ENCODE data around the gene ABCC9.
A peak's percentile ranks its signal among the peaks of the same experiment; 100 is the strongest.
"Not testable (repeated sequence)": the region's sequence is repeated elsewhere in the genome, so short reads cannot be mapped to it uniquely, and the experiment has no call there.

ABCC9 gene

GRCh38 chr12:21814814-21815213 is 126.4 kb downstream of the ABCC9 start:
- no peak for DNase-seq (ENCODE audit: low spot score)

GRCh38 chr12:21814327-21814726 is 126.9 kb downstream of the ABCC9 start:
- no peak for DNase-seq (ENCODE audit: low spot score)

GRCh38 chr12:21813751-21814150 is 127.5 kb downstream of the ABCC9 start:
- no peak for DNase-seq (ENCODE audit: low spot score)

DNA sequence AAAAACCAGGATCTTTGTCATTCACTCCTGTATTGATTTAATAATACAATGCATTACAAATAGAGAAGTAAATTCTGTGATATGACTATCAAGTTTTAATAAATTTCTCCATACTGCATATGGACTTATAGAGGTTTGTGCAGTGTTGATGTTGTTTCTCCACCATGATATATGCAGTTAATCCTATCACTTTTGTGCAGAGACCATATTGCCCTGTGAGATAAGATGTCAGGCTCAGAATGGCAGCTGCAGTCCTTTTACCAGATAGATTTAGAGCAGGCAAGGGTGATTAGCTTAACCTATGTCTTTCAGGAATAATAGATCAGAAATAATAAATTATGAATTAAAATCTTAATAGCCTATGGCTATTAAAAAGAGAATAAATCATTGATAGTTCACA is 128.1 kb downstream of the ABCC9 start:
- peak; percentile 5 for DNase-seq (ENCODE audit: low spot score)

GRCh38 chr12:21812340-21812739 is 128.9 kb downstream of the ABCC9 start:
- not testable (repeated sequence) for DNase-seq (ENCODE audit: low spot score)

GRCh38 chr12:21809100-21809499 is 132.1 kb downstream of the ABCC9 start:
- DNase-seq (ENCODE audit: low spot score): no peak

DNA sequence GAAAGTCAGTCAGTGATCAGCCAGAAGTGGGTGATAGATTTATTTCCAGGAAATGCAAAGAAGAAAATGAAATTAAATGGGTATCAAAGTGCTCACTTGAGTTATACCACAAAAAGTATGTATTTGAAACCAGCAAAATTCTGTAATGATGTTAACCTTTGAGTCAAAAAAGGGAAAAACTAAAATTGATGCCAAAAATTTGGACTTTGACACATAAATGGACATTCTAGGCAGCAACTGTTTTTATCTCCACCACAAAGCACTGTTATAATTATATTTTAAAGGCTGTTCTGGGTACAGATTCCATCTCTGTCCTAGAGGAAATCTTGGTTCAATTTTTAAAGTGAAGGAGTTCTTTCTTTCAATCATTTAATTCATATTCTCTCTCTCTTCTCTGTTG is 135.0 kb downstream of the ABCC9 start:
- no peak for DNase-seq (ENCODE audit: low spot score)

DNA sequence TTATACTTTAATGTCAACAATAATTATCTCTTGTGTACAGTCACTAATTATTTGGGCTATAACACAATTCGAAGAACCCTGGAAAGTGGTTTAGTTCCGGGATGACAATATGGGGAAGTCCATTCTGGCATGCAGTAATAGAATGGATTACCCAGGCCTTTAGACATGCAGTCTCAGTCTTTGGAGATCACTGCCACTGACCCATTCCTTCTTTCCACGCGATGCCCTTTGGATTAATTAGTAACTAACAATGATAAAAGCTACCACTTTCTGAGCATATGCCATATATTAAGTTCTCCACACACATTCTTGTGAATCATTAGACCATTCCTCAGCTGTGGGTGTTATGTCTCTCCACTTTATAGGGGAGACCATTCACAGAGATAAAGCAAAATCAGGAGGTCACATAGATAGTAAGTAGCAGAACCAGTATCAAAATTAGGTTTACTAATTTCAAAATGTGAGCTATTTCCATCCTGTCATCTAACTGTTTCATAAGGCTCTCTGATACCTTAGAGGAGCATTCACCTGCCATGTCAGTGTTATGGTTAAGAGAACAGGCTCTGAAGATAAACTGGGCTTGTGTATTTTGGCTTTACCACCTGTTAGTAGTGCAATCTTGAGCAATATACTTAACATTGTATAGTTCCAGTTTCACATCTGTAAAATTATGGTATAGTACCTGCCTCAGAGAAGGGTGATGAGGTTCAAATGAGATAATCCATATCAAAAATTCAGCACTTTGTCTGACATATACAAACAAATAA is 139.5 kb downstream of the ABCC9 start:
- DNase-seq (ENCODE audit: low spot score): no peak

DNA sequence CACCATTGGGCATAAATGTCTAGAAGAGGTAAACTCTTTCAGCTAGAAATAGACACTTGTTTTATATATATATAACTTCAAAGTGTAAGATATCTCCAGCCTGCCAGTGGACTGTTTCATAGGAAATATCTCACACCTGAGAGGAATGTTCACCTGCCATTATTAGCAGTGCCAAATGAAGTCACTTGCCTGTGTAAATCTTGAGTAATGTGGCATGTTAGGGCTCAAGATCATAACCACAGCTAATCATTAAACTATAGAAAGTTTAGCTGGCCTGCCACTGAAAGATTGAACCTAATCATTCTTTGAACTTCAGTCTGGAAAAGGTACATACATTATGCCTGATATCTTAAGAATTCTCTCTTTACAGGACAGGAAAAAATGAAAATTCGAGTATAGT is 141.2 kb downstream of the ABCC9 start:
- no peak for DNase-seq (ENCODE audit: low spot score)

GRCh38 chr12:21797539-21797938 is 143.7 kb downstream of the ABCC9 start:
- no peak for DNase-seq (ENCODE audit: low spot score)

DNA sequence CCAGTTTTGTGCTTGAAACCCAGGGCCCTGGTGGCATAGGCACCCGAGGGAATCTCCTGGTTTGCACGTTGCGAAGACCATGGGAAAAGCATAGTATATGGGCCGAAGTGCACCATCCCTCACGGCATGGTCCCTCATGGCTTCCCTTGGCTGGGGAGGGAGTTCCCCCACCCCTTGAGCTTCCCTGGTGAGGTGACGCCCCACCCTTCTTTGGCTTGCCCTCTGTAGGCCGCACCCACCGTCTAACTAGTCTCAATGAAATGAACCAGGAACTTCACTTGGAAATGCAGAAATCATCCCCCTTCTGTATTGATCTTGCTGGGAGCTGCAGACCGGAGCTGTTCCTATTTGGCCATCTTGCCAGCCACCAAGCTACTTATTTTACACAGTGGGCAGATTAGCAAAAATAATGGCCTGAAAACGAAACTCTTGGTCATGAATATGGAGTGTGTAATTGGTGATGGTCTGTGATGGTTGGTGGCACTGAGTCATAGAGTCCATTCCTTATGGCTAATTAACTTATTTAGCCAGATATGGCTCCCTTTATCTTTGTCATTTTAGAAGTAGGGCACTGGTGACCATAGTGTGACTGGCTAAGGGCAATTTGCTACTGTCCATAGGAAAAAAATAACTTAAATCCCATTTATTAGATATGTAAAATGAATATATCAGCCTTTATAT is 145.4 kb downstream of the ABCC9 start:
- no peak for DNase-seq (ENCODE audit: low spot score)

- DNase-seq (ENCODE audit: low spot score): not testable (repeated sequence)
Observed at GRCh38 chr12:21794807-21795595, 146.2 kb downstream of the ABCC9 start.

DNA sequence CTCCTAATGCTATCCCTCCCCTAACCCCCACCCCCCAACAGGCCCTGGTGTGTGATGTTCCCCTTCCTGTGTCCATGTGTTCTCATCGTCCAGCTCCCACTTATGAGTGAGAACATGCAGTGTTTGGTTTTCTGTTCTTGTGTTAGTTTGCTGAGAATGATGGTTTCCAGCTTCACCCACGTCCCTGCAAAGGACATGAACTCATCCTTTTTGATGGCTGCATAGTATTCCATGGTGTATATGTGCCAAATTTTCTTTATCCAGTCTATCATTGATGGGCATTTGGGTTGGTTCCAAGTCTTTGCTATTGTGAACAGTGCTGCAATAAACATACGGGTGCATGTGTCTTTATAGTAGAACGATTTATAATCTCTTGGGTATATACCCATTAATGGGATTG is 151.5 kb downstream of the ABCC9 start:
- DNase-seq (ENCODE audit: low spot score): not testable (repeated sequence)

GRCh38 chr12:21788089-21788983 is 152.9 kb downstream of the ABCC9 start:
- no peak for DNase-seq (ENCODE audit: low spot score)

DNA sequence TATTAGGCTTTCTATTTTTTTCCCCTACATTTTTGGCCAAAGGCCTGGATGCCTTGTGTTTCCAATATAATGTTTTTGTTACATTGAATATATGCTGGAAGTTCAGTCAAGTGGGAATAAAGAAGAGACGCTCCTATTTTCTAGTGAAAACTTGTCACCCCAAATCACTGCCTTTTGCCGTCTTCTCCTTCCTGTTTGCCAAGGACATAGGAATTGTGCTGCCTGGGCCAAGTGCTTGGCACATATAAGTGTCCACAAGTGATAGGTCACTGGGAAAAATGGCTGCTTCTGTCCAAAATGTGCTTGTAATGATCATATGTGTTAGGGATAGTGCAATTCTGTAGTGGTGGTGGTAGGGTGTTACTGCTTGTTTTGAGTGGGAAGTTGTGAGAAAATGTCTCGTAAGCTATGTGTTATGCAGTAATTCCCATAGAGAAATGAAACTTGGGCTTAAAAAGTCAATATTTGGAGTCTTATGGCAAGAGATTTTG is 155.1 kb downstream of the ABCC9 start:
- DNase-seq (ENCODE audit: low spot score): no peak

DNA sequence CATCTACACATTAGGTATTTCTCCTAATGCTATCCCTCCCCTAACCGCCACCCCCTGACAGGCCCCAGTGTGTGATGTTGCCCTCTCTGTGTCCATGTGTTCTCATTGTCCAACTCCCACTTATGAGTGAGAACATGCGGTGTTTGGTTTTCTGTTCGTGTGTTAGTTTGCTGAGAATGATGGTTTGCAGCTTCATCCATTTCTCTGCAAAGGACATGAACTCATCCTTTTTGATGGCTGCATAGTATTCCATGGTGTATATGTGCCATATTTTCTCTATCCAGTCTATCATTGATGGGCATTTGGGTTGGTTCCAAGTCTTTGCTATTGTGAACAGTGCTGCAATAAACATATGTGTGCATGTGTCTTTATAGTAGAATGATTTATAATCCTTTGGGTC is 158.5 kb downstream of the ABCC9 start:
- not testable (repeated sequence) for DNase-seq (ENCODE audit: low spot score)

GRCh38 chr12:21780786-21781185 is 160.4 kb downstream of the ABCC9 start:
- no peak for DNase-seq (ENCODE audit: low spot score)

- no peak for DNase-seq (ENCODE audit: low spot score)
Observed at GRCh38 chr12:21776175-21776574, 165.1 kb downstream of the ABCC9 start.

GRCh38 chr12:21775133-21775820 is 165.9 kb downstream of the ABCC9 start:
- DNase-seq (ENCODE audit: low spot score): no peak

- DNase-seq (ENCODE audit: low spot score): no peak
Observed at GRCh38 chr12:21774358-21775132, 166.7 kb downstream of the ABCC9 start, which contains the start of gene KCNJ8. TSS of gene KCNJ8 (minus strand) at chr12:21774706. CDS start at chr12:21773616, 1,090 bp downstream.

Data from hematopoietic multipotent progenitor cell treated with erythropoietin and hydrocortisone succinate and interleukin-3 and kit ligand, for 15 days (in vitro differentiated cells).